ENCODE results near the gene CD302. TPM values are rescaled to one million over a fixed set of nuclear protein-coding genes. Genes with fewer than 3 reads are reported as not detected.

The CD302 gene
- total and polyA plus RNA-seq, 10 of the 15 experiments (the other 5 are each of a cell fraction or from before 2014, with no cell fraction given) = 0.48 to 4.0 (median 2.1) TPM

DNA sequence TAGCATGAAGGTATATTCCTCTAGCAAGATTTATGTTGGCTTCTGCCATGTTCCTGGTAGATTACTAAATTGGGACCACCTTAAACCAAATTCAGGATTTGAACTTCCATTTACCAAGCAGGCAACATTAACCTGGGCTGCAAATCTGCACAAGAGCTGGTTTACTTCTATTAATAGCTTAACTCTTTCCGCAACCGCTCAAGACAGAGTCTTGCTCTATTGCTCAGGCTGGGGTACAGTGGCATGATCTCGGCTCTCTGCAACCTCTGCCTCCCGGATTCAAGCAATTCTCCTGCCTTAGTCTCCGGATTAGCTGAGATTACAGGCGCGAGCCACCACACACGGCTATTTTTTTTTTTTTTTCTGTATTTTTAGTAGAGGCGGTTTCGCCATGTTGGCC is 77.3 kb downstream of the CD302 start:
- in situ Hi-C loops (cut with MboI) = no loop called here
- ChIA-PET RAD21 (ENCODE audit: unreplicated experiment) (no interaction called here), CTCF (interaction anchor here (1.1 kb wide), 1 partner anchor 85 kb away, joined by 4 read pairs; no protein-coding TSS in a partner anchor), POLR2A (interaction anchor here (0.6 to 1.7 kb wide), 2 partner anchors 9 to 10 kb away, joined by 3 to 6 read pairs; partner anchors contain the start of gene MARCHF7), SMC1A (ENCODE audit: uncharacterized antibody, unreplicated experiment) (interaction anchor here (0.6 to 10.2 kb wide), 5 partner anchors 12 to 593 kb away, joined by 3 to 84 read pairs (median 3); no protein-coding TSS in a partner anchor)
- H3K4me2 ChIP-seq (ENCODE audit: control insufficient read depth, insufficient read depth) = no peak overlapping the region
- H3K4me3 ChIP-seq = no peak overlapping the region
- TF ChIP-seq, protein P1, sequence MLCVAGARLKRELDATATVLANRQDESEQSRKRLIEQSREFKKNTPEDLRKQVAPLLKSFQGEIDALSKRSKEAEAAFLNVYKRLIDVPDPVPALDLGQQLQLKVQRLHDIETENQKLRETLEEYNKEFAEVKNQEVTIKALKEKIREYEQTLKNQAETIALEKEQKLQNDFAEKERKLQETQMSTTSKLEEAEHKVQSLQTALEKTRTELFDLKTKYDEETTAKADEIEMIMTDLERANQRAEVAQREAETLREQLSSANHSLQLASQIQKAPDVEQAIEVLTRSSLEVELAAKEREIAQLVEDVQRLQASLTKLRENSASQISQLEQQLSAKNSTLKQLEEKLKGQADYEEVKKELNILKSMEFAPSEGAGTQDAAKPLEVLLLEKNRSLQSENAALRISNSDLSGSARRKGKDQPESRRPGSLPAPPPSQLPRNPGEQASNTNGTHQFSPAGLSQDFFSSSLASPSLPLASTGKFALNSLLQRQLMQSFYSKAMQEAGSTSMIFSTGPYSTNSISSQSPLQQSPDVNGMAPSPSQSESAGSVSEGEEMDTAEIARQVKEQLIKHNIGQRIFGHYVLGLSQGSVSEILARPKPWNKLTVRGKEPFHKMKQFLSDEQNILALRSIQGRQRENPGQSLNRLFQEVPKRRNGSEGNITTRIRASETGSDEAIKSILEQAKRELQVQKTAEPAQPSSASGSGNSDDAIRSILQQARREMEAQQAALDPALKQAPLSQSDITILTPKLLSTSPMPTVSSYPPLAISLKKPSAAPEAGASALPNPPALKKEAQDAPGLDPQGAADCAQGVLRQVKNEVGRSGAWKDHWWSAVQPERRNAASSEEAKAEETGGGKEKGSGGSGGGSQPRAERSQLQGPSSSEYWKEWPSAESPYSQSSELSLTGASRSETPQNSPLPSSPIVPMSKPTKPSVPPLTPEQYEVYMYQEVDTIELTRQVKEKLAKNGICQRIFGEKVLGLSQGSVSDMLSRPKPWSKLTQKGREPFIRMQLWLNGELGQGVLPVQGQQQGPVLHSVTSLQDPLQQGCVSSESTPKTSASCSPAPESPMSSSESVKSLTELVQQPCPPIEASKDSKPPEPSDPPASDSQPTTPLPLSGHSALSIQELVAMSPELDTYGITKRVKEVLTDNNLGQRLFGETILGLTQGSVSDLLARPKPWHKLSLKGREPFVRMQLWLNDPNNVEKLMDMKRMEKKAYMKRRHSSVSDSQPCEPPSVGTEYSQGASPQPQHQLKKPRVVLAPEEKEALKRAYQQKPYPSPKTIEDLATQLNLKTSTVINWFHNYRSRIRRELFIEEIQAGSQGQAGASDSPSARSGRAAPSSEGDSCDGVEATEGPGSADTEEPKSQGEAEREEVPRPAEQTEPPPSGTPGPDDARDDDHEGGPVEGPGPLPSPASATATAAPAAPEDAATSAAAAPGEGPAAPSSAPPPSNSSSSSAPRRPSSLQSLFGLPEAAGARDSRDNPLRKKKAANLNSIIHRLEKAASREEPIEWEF (IDR thresholded peaks at IDR 0.05; ENCODE audit: insufficient replicate concordance, low read depth, low read length) = no peak
- 0 out of 2 replicates have a peak, but pooled peaks have one; percentile 4 for TF ChIP-seq POLR2AphosphoS2 (IDR thresholded peaks at IDR 0.05; ENCODE audit: low read depth, low read length)
- no peak overlapping the region for H3K27ac ChIP-seq (ENCODE audit: control insufficient read depth, insufficient read depth)
- no TSS peak for BruUV-seq (replicated peaks)
- no peak overlapping the region for H2AFZ ChIP-seq (ENCODE audit: control insufficient read depth, low read depth, low read length)
- peaks cover under 1% of the 10 kb centered on the region; the same call in 1 of the 2 replicates for H4K20me1 ChIP-seq (ENCODE audit: control insufficient read depth, insufficient read depth)
- peaks cover 0 to 41% of the 10 kb centered on the region in 2 experiments for H3K36me3 ChIP-seq (ENCODE audit: control insufficient read depth in 2 of 2, insufficient read depth in 2 of 2, low read length in 1 of 2)
- H3K27me3 ChIP-seq (replicated peaks in 1 of 2; ENCODE audit: control insufficient read depth in 2 of 2, insufficient read depth in 2 of 2, low read length in 1 of 2) = no peaks in the 10 kb centered on the region
- FAIRE-seq (no peak), DNase-seq (ENCODE audit: low read depth, low spot score) (no peak), ATAC-seq (no peak)
- intact Hi-C loops (cut with micrococcal nuclease; ENCODE audit: unreplicated experiment) = no loop called here
- peaks cover 100% of the 10 kb centered on the region for H3K79me2 ChIP-seq (ENCODE audit: control insufficient read depth, insufficient read depth, low read length)
- no peaks in the 10 kb centered on the region for H3K4me1 ChIP-seq (ENCODE audit: control insufficient read depth, insufficient read depth, low read length)
- 90% methylated on average over 10 of the region's 10 CpGs for WGBS (ENCODE audit: insufficient coverage, insufficient replicate concordance, low lambda C conversion rate, missing lambda C conversion rate)
- no peak overlapping the region for H3K9ac ChIP-seq (ENCODE audit: control insufficient read depth, insufficient read depth, low read length)
- H3K9me3 ChIP-seq (replicated peaks; ENCODE audit: control insufficient read depth, insufficient read depth, low read length) = peaks cover 14% of the 10 kb centered on the region

Other genes starting within 250 kb of the CD302 start
- gene BAZ2B, start 181.7 kb downstream of the CD302 start, total RNA-seq (2014; rRNA removed) = 29.0 and 35.7 TPM in 2 replicates
- 49.7 and 52.7 TPM in 2 replicates for gene BAZ2B, start 181.7 kb downstream of the CD302 start, total RNA-seq (2014; rRNA removed; fragmentation: Illumina TruSeq; extraction: Trizol)
- 32.1 and 33.0 TPM in 2 replicates for gene BAZ2B, start 181.7 kb downstream of the CD302 start, total RNA-seq (2021)
- gene BAZ2B, start 181.7 kb downstream of the CD302 start, polyA plus RNA-seq (2011; rRNA removed) = 24.9 and 33.1 TPM in 2 replicates
- gene BAZ2B, start 181.7 kb downstream of the CD302 start, polyA plus RNA-seq (2014; fragmentation: Illumina TruSeq; extraction: Trizol) = 33.3 and 47.1 TPM in 2 replicates
- 10 to 100 TPM in 1 of 2 experiments, 1 to 10 TPM in 1; 8.8 to 12.8 TPM for gene BAZ2B, start 181.7 kb downstream of the CD302 start, polyA plus RNA-seq (2014; fragmentation: Nextera tagmentation; extraction: Ambion mirVana)
- 18.6 and 24.5 TPM in 2 replicates for gene BAZ2B, start 181.7 kb downstream of the CD302 start, polyA plus RNA-seq (2014; rRNA removed)
- gene BAZ2B, start 181.7 kb downstream of the CD302 start, polyA plus RNA-seq (2016; fragmentation: Nextera tagmentation; extraction: Ambion mirVana) = 10 to 100 TPM; 22.4 to 23.9 TPM
- 64.3 and 83.1 TPM in 2 replicates for gene MARCHF7, start 85.7 kb downstream of the CD302 start, total RNA-seq (2014; rRNA removed)
- gene MARCHF7, start 85.7 kb downstream of the CD302 start, total RNA-seq (2014; rRNA removed; fragmentation: Illumina TruSeq; extraction: Trizol) = 107 and 110 TPM in 2 replicates
- 68.7 and 69.1 TPM in 2 replicates for gene MARCHF7, start 85.7 kb downstream of the CD302 start, total RNA-seq (2021)
- 49.6 and 73.2 TPM in 2 replicates for gene MARCHF7, start 85.7 kb downstream of the CD302 start, polyA plus RNA-seq (2011; rRNA removed)
- gene MARCHF7, start 85.7 kb downstream of the CD302 start, polyA plus RNA-seq (2014; fragmentation: Illumina TruSeq; extraction: Trizol) = 107 and 154 TPM in 2 replicates
- gene MARCHF7, start 85.7 kb downstream of the CD302 start, polyA plus RNA-seq (2014; fragmentation: Nextera tagmentation; extraction: Ambion mirVana) = 10 to 100 TPM; 39.4 to 56.3 TPM
- gene MARCHF7, start 85.7 kb downstream of the CD302 start, polyA plus RNA-seq (2014; rRNA removed) = 41.1 and 45.8 TPM in 2 replicates
- gene MARCHF7, start 85.7 kb downstream of the CD302 start, polyA plus RNA-seq (2016; fragmentation: Nextera tagmentation; extraction: Ambion mirVana) = 100 to 1,000 TPM; 109 to 111 TPM
- gene LY75, start 106.5 kb upstream of the CD302 start, total RNA-seq (2014; rRNA removed) = 89.9 and 105 TPM in 2 replicates
- gene LY75, start 106.5 kb upstream of the CD302 start, total RNA-seq (2014; rRNA removed; fragmentation: Illumina TruSeq; extraction: Trizol) = 91.0 and 96.4 TPM in 2 replicates
- 61.1 and 65.2 TPM in 2 replicates for gene LY75, start 106.5 kb upstream of the CD302 start, total RNA-seq (2021)
- 112 and 124 TPM in 2 replicates for gene LY75, start 106.5 kb upstream of the CD302 start, polyA plus RNA-seq (2011; rRNA removed)
- gene LY75, start 106.5 kb upstream of the CD302 start, polyA plus RNA-seq (2014; fragmentation: Illumina TruSeq; extraction: Trizol) = 87.3 and 115 TPM in 2 replicates
- 10 to 100 TPM; 17.6 to 17.8 TPM for gene LY75, start 106.5 kb upstream of the CD302 start, polyA plus RNA-seq (2014; fragmentation: Nextera tagmentation; extraction: Ambion mirVana)
- 52.2 and 64.8 TPM in 2 replicates for gene LY75, start 106.5 kb upstream of the CD302 start, polyA plus RNA-seq (2014; rRNA removed)
- gene LY75, start 106.5 kb upstream of the CD302 start, polyA plus RNA-seq (2016; fragmentation: Nextera tagmentation; extraction: Ambion mirVana) = 10 to 100 TPM; 48.7 to 55.4 TPM